B cell (primary cell): ENCODE results near the gene RAD21L1. TPM values are rescaled to one million over a fixed set of nuclear protein-coding genes. Genes with fewer than 3 reads are reported as not detected.

ENCODE experiments used
- ATAC-seq: fragments of 200-7000 bp; cut with Tn5 transposase; one replicate; pipeline ENCODE4 v1.10.0; 2021; ENCODE audit warnings: low read depth, mild to moderate bottlenecking, moderate number of reproducible peaks, moderate library complexity
- CTCF ChIA-PET: fragments of 350-600 bp; sonication (Branson Sonifier 250); formaldehyde crosslinking; loops from one replicate; lab custom pipeline; 2021; ENCODE audit warnings: antibody characterized with exemption, inconsistent platforms; lab: Charles Lee
- POLR2A ChIA-PET: fragments of 350-600 bp; sonication (Branson Sonifier 250); formaldehyde crosslinking; loops from one replicate; lab custom pipeline; 2021; ENCODE audit warnings: antibody characterized with exemption; lab: Charles Lee
- DNase-seq: peaks from one replicate; pipeline ENCODE4 v3.0.0; 2013
- H2AFZ ChIP-seq: 2 replicates; pipeline ENCODE4 v1.6.1; 2012; ENCODE audit warnings: mild to moderate bottlenecking, low read depth, low read length; ENCODE audit not compliant: insufficient read depth, poor library complexity, severe bottlenecking
- H3K27ac ChIP-seq, 2 donors: 1 replicate in 1 of 2; 2 replicates in 1 of 2; pipeline ENCODE4 v1.5.1; 2012 to 2013; ENCODE audit warnings: low read length in 2 of 2, mild to moderate bottlenecking in 2 of 2, moderate library complexity in 1 of 2
- H3K27me3 ChIP-seq, 4 experiments: fragments of 200-600 bp in 1 of 4; sonication (generic) in 1 of 4; replicated peaks in 1 of 4; 1 replicate in 2 of 4; 2 replicates in 2 of 4; pipeline versions ENCODE4 v1.6.1 to v1.7.0; 2013 to 2016; ENCODE audit warnings: low read length in 3 of 4, mild to moderate bottlenecking in 2 of 4, mixed read lengths in 1 of 4, moderate library complexity in 1 of 4; ENCODE audit not compliant: insufficient read depth in 4 of 4, control insufficient read depth in 3 of 4; ENCODE audit errors: control extremely low read depth in 1 of 4
- H3K36me3 ChIP-seq, 2 experiments: replicated peaks in 1 of 2; 1 replicate in 1 of 2; 2 replicates in 1 of 2; pipeline versions ENCODE4 v1.6.1 to v1.7.1; 2013; ENCODE audit warnings: low read length in 1 of 2; ENCODE audit not compliant: insufficient read depth in 2 of 2, control insufficient read depth in 1 of 2; ENCODE audit errors: control extremely low read depth in 1 of 2, extremely low read depth in 1 of 2
- H3K4me1 ChIP-seq, 2 donors: fragments of 200-600 bp in 1 of 2; sonication (generic) in 1 of 2; 1 replicate in 1 of 2; 2 replicates in 1 of 2; pipeline versions ENCODE4 v1.5.1 to v1.6.1; 2013 to 2017; ENCODE audit warnings: low read length in 2 of 2; ENCODE audit not compliant: control insufficient read depth in 2 of 2, insufficient read depth in 2 of 2
- H3K4me2 ChIP-seq: replicated peaks from 2 replicates; pipeline ENCODE3; 2012; ENCODE audit warnings: mild to moderate bottlenecking, low read depth, low read length; ENCODE audit not compliant: poor library complexity, severe bottlenecking
- H3K4me3 ChIP-seq, 5 experiments: fragments of 200-600 bp in 1 of 5; sonication (generic) in 1 of 5; 1 replicate in 3 of 5; 2 replicates in 2 of 5; pipeline versions ENCODE4 v1.5.1 to v1.7.0; 2011 to 2016; ENCODE audit warnings: low read length in 4 of 5, mild to moderate bottlenecking in 4 of 5, low read depth in 2 of 5, control low read depth in 1 of 5, moderate library complexity in 1 of 5; ENCODE audit not compliant: insufficient read depth in 1 of 5; ENCODE audit errors: control extremely low read depth in 1 of 5, extremely low read depth in 1 of 5
- H3K79me2 ChIP-seq: fragments of 200-600 bp; sonication (generic); one replicate; pipeline ENCODE4 v1.6.0; 2016; ENCODE audit warnings: low read length; ENCODE audit not compliant: control insufficient read depth, insufficient read depth
- H3K9ac ChIP-seq: fragments of 200-600 bp; sonication (generic); 2 replicates; pipeline ENCODE4 v1.6.1; 2017; ENCODE audit warnings: mild to moderate bottlenecking, low read length, moderate library complexity
- H3K9me3 ChIP-seq, 3 donors: one replicate each; pipeline versions ENCODE4 v1.6.1 to v1.7.1; 2013; ENCODE audit warnings: low read length in 2 of 3; ENCODE audit not compliant: control insufficient read depth in 2 of 3, insufficient read depth in 1 of 3; ENCODE audit errors: control extremely low read depth in 1 of 3
- H4K20me1 ChIP-seq: 2 replicates; pipeline ENCODE4 v1.6.0; 2012; ENCODE audit warnings: mild to moderate bottlenecking, low read length; ENCODE audit not compliant: insufficient read depth, control insufficient read depth, poor library complexity, severe bottlenecking
- H3K27ac Mint-ChIP-seq: one replicate; pipeline ENCODE4 v1.8.0; 2021; ENCODE audit warnings: mixed read lengths
- H3K27me3 Mint-ChIP-seq: one replicate; pipeline ENCODE4 v1.8.0; 2021; ENCODE audit warnings: mixed read lengths
- H3K4me1 Mint-ChIP-seq: one replicate; pipeline ENCODE4 v1.8.0; 2021; ENCODE audit warnings: mixed read lengths
- H3K4me3 Mint-ChIP-seq: one replicate; pipeline ENCODE4 v1.8.0; 2021; ENCODE audit warnings: mixed read lengths
- H3K9me3 Mint-ChIP-seq: one replicate; pipeline ENCODE4 v1.8.0; 2022; ENCODE audit warnings: mixed read lengths; ENCODE audit not compliant: insufficient read depth
- EZH2 ChIP-seq: IDR thresholded peaks from 2 replicates; pipeline ENCODE4 v1.6.1; 2012; ENCODE audit warnings: borderline replicate concordance, low read depth, mild to moderate bottlenecking, moderate library complexity, low read length; ENCODE audit not compliant: insufficient read depth, poor library complexity, severe bottlenecking
- WGBS: methylation state at CpG from one replicate; pipeline ENCODE4 v1.1.5; 2013; ENCODE audit warnings: missing lambda C conversion rate; ENCODE audit not compliant: insufficient coverage; 5-methylcytosine and 5-hydroxymethylcytosine counted together
- intact Hi-C: fragments of 100-400 bp; cut with micrococcal nuclease; formaldehyde crosslinking; loops from one replicate; pipeline ENCODE4 v1.10.0; 2022
- polyA plus RNA-seq: library from polyadenylated mRNA; depleted of rRNA; stranded (reverse); fragments of >200 nt; gene quantifications from 2 replicates; pipeline ENCODE4 v1.2.3, GENCODE V29; 2012
- total RNA-seq, 2 donors: library from RNA; stranded (reverse); fragments of 120-200 nt in 1 of 2; gene quantifications; 1 replicate in 1 of 2; 2 replicates in 1 of 2; pipeline versions ENCODE4 v1.2.3 to v1.2.4, GENCODE V29; 2013 to 2022
- TF ChIP-seq, protein P1 (sequence below): fragments of 200-600 bp; IDR thresholded peaks from one replicate; pipeline ENCODE4 v1.8.0; 2022; ENCODE audit warnings: antibody characterized with exemption, mild to moderate bottlenecking

Gene RAD21L1
- total and polyA plus RNA-seq, 2 donors (not counting 1 experiment from before 2014, with no cell fraction given), result not detected

DNA sequence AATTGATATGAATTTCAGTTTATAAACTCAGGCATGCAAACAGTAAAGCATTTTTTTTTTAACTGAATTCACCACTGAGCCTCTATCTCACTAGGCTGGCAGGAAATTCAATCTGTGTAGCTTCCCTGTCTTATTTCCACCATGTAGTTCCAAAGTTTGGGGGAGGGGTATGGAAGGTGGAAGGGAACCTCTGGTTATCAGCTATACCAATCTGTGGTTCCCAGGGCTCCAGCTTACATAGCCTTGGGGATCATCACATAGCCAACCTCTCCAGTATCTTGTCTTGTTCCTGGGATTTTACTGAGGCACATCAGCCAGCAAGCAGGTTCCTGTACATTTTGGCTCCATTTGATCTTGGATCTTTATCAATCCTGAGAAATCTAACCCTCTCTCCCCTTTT, 15.6 kb downstream of the RAD21L1 start:
- Mint-ChIP-seq H3K4me1 (no peaks in the 10 kb centered on the region), H3K9me3 (no peaks in the 10 kb centered on the region), H3K4me3 (no peak overlapping the region), H3K27ac (no peak overlapping the region), H3K27me3 (peaks cover 21% of the 10 kb centered on the region)
- ATAC-seq (no peak), DNase-seq (no peak)
- no peaks in the 10 kb centered on the region for H3K36me3 ChIP-seq
- intact Hi-C loops, result no loop called here
- H3K4me1 ChIP-seq, result no peaks in the 10 kb centered on the region
- no peak overlapping the region for H3K4me3 ChIP-seq
- H3K4me2 ChIP-seq, result no peak overlapping the region
- peaks cover 0 to 14% (median 7%) of the 10 kb centered on the region in 4 experiments for H3K27me3 ChIP-seq
- POLR2A ChIA-PET, result no interaction called here
- no peaks in the 10 kb centered on the region for H4K20me1 ChIP-seq
- H3K9ac ChIP-seq, result no peak overlapping the region
- CTCF ChIA-PET, result no interaction called here
- H3K79me2 ChIP-seq, result no peaks in the 10 kb centered on the region
- no peaks in the 10 kb centered on the region for H3K9me3 ChIP-seq
- H2AFZ ChIP-seq, result no peak overlapping the region
- no peak overlapping the region for H3K27ac ChIP-seq
- TF ChIP-seq EZH2, result no peak
- TF ChIP-seq, protein P1, sequence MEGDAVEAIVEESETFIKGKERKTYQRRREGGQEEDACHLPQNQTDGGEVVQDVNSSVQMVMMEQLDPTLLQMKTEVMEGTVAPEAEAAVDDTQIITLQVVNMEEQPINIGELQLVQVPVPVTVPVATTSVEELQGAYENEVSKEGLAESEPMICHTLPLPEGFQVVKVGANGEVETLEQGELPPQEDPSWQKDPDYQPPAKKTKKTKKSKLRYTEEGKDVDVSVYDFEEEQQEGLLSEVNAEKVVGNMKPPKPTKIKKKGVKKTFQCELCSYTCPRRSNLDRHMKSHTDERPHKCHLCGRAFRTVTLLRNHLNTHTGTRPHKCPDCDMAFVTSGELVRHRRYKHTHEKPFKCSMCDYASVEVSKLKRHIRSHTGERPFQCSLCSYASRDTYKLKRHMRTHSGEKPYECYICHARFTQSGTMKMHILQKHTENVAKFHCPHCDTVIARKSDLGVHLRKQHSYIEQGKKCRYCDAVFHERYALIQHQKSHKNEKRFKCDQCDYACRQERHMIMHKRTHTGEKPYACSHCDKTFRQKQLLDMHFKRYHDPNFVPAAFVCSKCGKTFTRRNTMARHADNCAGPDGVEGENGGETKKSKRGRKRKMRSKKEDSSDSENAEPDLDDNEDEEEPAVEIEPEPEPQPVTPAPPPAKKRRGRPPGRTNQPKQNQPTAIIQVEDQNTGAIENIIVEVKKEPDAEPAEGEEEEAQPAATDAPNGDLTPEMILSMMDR, result no peak

- H3K9ac ChIP-seq, result no peak overlapping the region
- H3K27me3 ChIP-seq, result peaks cover 0 to 14% (median 7%) of the 10 kb centered on the region in 4 experiments
- 59% methylated on average over 2 of the region's 3 CpGs for WGBS
- intact Hi-C loops, result no loop called here
- H3K27me3 Mint-ChIP-seq, result peaks cover 21% of the 10 kb centered on the region
- POLR2A ChIA-PET, result no interaction called here
- TF ChIP-seq, protein P1, result no peak
- no peak for TF ChIP-seq EZH2
- no peak overlapping the region for H3K4me3 ChIP-seq
- H3K9me3 Mint-ChIP-seq, result no peaks in the 10 kb centered on the region
- H2AFZ ChIP-seq, result no peak overlapping the region
- ATAC-seq, result no peak
- H3K9me3 ChIP-seq, result no peaks in the 10 kb centered on the region
- no peak overlapping the region for H3K4me2 ChIP-seq
- H3K27ac ChIP-seq, result no peak overlapping the region
- no peaks in the 10 kb centered on the region for H3K4me1 Mint-ChIP-seq
- H3K79me2 ChIP-seq, result no peaks in the 10 kb centered on the region
- no peak overlapping the region for H3K27ac Mint-ChIP-seq
- H4K20me1 ChIP-seq, result no peaks in the 10 kb centered on the region
- H3K36me3 ChIP-seq, result no peaks in the 10 kb centered on the region
- no peak for DNase-seq
- no peak overlapping the region for H3K4me3 Mint-ChIP-seq
- H3K4me1 ChIP-seq, result no peaks in the 10 kb centered on the region
- CTCF ChIA-PET, result no interaction called here
These were observed 16.3 kb downstream of the RAD21L1 start for GRCh38 chr20:1242099-1242498.
